ENCODE data around the gene PTOV1.
A peak's percentile ranks its signal among the peaks of the same experiment; 100 is the strongest.

Gene PTOV1

GRCh38 chr19:49876422-49877019 lies 25.6 kb downstream of the PTOV1 start:
- Histone ChIP-seq H3K9ac (ENCODE audit: low read length) (peak overlapping the region; percentile 94), H3K79me2 (ENCODE audit: insufficient read depth, low read length) (peaks cover 9% of the 10 kb centered on the region; the same call in 1 of the 2 replicates), H4K20me1 (ENCODE audit: low read depth, low read length) (no peaks in the 10 kb centered on the region), H3K36me3 (ENCODE audit: low read length) (no peaks in the 10 kb centered on the region), H2AFZ (ENCODE audit: low read depth, low read length, severe bottlenecking) (peak overlapping the region; percentile 79), H3K9me3 (ENCODE audit: insufficient read depth, low read length) (no peaks in the 10 kb centered on the region), H3K27me3 (ENCODE audit: low read length) (no peaks in the 10 kb centered on the region), H3K9me2 (replicated peaks; ENCODE audit: insufficient read depth, low read length) (no peaks in the 10 kb centered on the region), H3K4me3 (ENCODE audit: insufficient read depth, low read length, poor library complexity, severe bottlenecking) (peak overlapping the region; percentile 80), H3F3A (ENCODE audit: insufficient read depth) (no peaks in the 10 kb centered on the region), H3K4me2 (ENCODE audit: low read depth, low read length, poor library complexity, severe bottlenecking) (peak overlapping the region; percentile 91), H3K27ac (ENCODE audit: low read depth, low read length) (peak overlapping the region; percentile 79)
- no peak for TF ChIP-seq CTCF (IDR thresholded peaks at IDR 0.05; ENCODE audit: insufficient read depth, low read length, poor library complexity, severe bottlenecking)

GRCh38 chr19:49877020-49877878 lies 26.3 kb downstream of the PTOV1 start, which contains the start of the genes AKT1S1 and TBC1D17:
Gene AKT1S1 (minus strand): TSS chr19:49877355. CDS start chr19:49873295, 4,060 bp downstream.
Gene TBC1D17 (plus strand): TSS chr19:49877702. CDS start chr19:49877724, 22 bp downstream.
- Histone ChIP-seq H3K4me2 (ENCODE audit: low read depth, low read length, poor library complexity, severe bottlenecking) (peak within 1 kb of the TSS; percentile 91), H3F3A (ENCODE audit: insufficient read depth) (no peaks in the 10 kb centered on the region), H3K36me3 (ENCODE audit: low read length) (no peaks in the 10 kb centered on the region), H4K20me1 (ENCODE audit: low read depth, low read length) (no peaks in the 10 kb centered on the region), H2AFZ (ENCODE audit: low read depth, low read length, severe bottlenecking) (peak within 1 kb of the TSS; percentile 79), H3K9ac (ENCODE audit: low read length) (peak within 1 kb of the TSS; percentile 94), H3K27me3 (ENCODE audit: low read length) (no peaks in the 10 kb centered on the region), H3K27ac (ENCODE audit: low read depth, low read length) (peak within 1 kb of the TSS; percentile 79), H3K9me2 (replicated peaks; ENCODE audit: insufficient read depth, low read length) (no peaks in the 10 kb centered on the region), H3K4me3 (ENCODE audit: insufficient read depth, low read length, poor library complexity, severe bottlenecking) (peak within 1 kb of the TSS; percentile 89), H3K9me3 (ENCODE audit: insufficient read depth, low read length) (no peaks in the 10 kb centered on the region), H3K79me2 (ENCODE audit: insufficient read depth, low read length) (peaks cover 9% of the 10 kb centered on the region; the same call in 1 of the 2 replicates)
- no peak for TF ChIP-seq CTCF (IDR thresholded peaks at IDR 0.05; ENCODE audit: insufficient read depth, low read length, poor library complexity, severe bottlenecking)
- no peak for TF ChIP-seq EZH2phosphoT487 (conservative IDR thresholded peaks at IDR 0.05; ENCODE audit: low read length)

DNA sequence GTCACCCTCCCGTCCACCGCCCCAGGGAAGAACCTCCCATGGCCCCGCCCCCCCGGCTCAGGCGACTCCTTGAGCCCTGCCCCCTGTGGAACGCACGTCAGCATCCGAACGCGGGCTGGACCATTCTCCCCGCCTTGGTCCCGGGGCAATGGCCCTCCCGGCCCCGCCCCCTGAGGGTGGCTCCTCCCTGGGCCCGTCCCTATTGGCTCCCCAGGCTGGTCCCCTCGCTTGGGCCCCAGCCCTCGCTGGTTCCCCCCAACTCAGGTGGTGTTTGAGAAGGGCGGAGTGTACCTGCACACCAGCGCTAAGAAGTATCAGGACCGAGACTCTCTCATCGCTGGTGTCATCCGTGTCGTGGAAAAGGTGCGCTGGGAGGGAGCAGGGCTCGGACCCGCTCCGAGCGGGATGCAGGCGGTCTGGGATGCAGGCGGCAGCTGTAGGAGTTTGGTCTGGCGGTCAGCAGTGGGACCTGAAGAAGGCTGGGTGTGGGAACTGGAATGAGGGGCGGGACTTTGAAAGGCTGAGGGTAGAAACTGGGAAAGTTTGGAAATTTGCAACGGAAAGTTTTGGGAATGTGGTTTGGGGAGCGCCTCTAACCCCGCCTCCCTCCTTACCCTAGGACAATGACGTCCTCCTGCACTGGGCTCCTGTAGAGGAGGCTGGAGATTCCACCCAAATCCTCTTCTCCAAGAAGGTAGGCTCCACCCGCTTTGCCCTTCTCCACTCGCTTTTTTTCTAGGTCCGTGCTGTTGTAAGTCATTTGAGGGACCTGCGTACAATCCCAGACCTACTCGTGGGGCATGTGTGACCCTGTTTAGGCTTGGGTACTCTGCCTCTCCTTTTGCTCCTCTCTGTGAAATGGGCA lies 27.2 kb downstream of the PTOV1 start:
- TF ChIP-seq EZH2phosphoT487 (conservative IDR thresholded peaks at IDR 0.05; ENCODE audit: low read length) (no peak), CTCF (IDR thresholded peaks at IDR 0.05; ENCODE audit: insufficient read depth, low read length, poor library complexity, severe bottlenecking) (no peak)
- Histone ChIP-seq H3K79me2 (ENCODE audit: insufficient read depth, low read length) (peaks cover 9% of the 10 kb centered on the region; the same call in 1 of the 2 replicates), H3K9me3 (ENCODE audit: insufficient read depth, low read length) (no peaks in the 10 kb centered on the region), H3K36me3 (ENCODE audit: low read length) (peaks cover 5% of the 10 kb centered on the region; the same call in 1 of the 2 replicates), H2AFZ (ENCODE audit: low read depth, low read length, severe bottlenecking) (peak overlapping the region; percentile 77), H3K9me2 (replicated peaks; ENCODE audit: insufficient read depth, low read length) (no peaks in the 10 kb centered on the region), H3F3A (ENCODE audit: insufficient read depth) (no peaks in the 10 kb centered on the region), H3K9ac (ENCODE audit: low read length) (peak overlapping the region; percentile 94), H3K4me3 (ENCODE audit: insufficient read depth, low read length, poor library complexity, severe bottlenecking) (peak overlapping the region; percentile 89), H3K27ac (ENCODE audit: low read depth, low read length) (peak overlapping the region; percentile 79), H4K20me1 (ENCODE audit: low read depth, low read length) (no peaks in the 10 kb centered on the region), H3K27me3 (ENCODE audit: low read length) (no peaks in the 10 kb centered on the region), H3K4me2 (ENCODE audit: low read depth, low read length, poor library complexity, severe bottlenecking) (peak overlapping the region; percentile 67)

Data from SU-DHL-6 (cell line).